Measurements from ENCODE around the gene HELZ.

GRCh38 chr17:67265436-67266019 is 20.5 kb upstream of the HELZ start:
- TF ChIP-seq, protein P1, sequence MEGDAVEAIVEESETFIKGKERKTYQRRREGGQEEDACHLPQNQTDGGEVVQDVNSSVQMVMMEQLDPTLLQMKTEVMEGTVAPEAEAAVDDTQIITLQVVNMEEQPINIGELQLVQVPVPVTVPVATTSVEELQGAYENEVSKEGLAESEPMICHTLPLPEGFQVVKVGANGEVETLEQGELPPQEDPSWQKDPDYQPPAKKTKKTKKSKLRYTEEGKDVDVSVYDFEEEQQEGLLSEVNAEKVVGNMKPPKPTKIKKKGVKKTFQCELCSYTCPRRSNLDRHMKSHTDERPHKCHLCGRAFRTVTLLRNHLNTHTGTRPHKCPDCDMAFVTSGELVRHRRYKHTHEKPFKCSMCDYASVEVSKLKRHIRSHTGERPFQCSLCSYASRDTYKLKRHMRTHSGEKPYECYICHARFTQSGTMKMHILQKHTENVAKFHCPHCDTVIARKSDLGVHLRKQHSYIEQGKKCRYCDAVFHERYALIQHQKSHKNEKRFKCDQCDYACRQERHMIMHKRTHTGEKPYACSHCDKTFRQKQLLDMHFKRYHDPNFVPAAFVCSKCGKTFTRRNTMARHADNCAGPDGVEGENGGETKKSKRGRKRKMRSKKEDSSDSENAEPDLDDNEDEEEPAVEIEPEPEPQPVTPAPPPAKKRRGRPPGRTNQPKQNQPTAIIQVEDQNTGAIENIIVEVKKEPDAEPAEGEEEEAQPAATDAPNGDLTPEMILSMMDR (IDR thresholded peaks at IDR 0.05), result no peak
- TF ChIP-seq EZH2 (IDR thresholded peaks at IDR 0.05; ENCODE audit: borderline replicate concordance, insufficient read depth, low read depth, low read length, poor library complexity, severe bottlenecking), result no peak

All from B cell (primary cell).